Right lobe of liver (tissue), 4 donors: Measurements from ENCODE around the gene C12orf57.

ENCODE experiments used
- POLR2A ChIP-seq: fragments of 450-650 bp; IDR thresholded peaks from one replicate; pipeline ENCODE4 v1.6.1; 2017; ENCODE audit warnings: antibody characterized with exemption, mild to moderate bottlenecking
- TF ChIP-seq, protein P1 (sequence below), 4 donors: fragments of 200-600 bp in 3 of 4; fragments of 450-650 bp in 1 of 4; IDR thresholded peaks; one replicate each; pipeline versions ENCODE4 v1.5.1 to v1.8.0; 2016 to 2022; ENCODE audit warnings: antibody characterized with exemption in 4 of 4, mild to moderate bottlenecking in 2 of 4
- donor health status: DM: no; HTN: no; CAD: no.
- donor health status: DM: no; HTN: no; CAD: no.
- donor health status: DM: no; HTN: yes; CAD: no.

DNA sequence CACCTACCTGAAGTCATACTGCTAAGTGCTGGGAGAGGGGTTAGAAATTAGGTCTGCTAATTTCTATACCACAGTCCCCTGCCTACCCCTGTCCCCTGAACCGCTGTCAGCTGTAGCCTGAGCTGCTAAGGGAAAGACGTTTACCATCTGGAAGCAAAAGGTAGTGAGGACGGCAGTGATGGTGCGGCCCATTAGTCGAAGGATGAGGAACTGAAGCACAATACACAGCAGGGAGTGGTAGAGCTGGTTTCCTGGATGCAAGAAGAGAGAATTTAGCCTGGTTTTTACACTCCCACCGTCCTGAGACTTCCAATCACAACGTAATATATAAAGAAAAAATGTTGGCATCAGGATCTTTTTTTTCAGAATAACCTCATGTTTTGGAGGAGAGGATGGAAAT is 38.7 kb downstream of the C12orf57 start:
- TF ChIP-seq, protein P1, sequence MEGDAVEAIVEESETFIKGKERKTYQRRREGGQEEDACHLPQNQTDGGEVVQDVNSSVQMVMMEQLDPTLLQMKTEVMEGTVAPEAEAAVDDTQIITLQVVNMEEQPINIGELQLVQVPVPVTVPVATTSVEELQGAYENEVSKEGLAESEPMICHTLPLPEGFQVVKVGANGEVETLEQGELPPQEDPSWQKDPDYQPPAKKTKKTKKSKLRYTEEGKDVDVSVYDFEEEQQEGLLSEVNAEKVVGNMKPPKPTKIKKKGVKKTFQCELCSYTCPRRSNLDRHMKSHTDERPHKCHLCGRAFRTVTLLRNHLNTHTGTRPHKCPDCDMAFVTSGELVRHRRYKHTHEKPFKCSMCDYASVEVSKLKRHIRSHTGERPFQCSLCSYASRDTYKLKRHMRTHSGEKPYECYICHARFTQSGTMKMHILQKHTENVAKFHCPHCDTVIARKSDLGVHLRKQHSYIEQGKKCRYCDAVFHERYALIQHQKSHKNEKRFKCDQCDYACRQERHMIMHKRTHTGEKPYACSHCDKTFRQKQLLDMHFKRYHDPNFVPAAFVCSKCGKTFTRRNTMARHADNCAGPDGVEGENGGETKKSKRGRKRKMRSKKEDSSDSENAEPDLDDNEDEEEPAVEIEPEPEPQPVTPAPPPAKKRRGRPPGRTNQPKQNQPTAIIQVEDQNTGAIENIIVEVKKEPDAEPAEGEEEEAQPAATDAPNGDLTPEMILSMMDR (IDR thresholded peaks at IDR 0.05) = no peak
- no peak for TF ChIP-seq POLR2A
